ENCODE data around the gene SH2B2.

Gene SH2B2

GRCh38 chr7:102268635-102269034 lies 18.0 kb upstream of the SH2B2 start:
- no peak for DNase-seq

GRCh38 chr7:102270178-102270887 lies 16.3 kb upstream of the SH2B2 start:
- no peak for DNase-seq

- no peak for DNase-seq
These were observed 15.4 kb upstream of the SH2B2 start for GRCh38 chr7:102271158-102271798.

GRCh38 chr7:102272075-102272916 lies 14.4 kb upstream of the SH2B2 start:
- peak in 1 of 2 experiments; percentile 48 for DNase-seq

DNA sequence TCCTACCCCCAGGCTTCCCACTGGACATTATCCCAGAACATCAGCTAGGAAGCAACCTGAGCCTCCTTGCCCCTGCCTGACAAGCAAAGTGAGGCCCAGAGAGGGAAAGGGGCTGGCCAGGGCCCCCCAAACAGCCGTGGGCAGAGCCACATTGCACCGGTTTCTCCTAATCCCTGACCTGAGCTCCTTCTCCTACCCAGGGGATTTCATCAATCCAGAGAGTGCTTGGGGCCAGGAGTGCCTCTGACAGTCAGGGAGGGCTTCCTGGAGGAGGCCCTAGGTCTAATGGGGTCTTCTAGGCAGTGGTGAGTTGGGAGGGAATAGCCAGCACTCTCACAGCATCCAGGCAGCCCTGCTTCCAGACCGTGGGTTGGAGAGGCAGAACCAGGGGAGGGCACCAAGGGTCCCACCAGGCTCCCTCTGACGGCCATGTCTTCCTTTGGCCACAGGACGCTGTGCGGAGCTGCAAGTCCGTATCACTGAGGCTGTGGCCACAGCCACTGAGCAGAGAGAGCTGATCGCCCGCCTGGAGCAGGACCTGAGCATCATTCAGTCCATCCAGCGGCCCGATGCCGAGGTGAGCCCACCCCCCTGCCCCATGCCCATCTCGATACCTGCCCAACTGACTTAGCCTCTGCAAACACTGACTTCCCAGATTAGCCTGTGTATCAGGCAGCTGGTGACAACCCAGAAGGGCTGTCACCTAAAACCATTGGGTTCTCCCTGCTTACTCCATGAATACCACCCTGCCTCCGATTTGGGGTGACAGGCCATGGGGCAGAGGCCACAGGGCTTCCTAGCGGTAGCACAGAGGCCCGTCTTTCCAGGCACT lies 13.5 kb upstream of the SH2B2 start:
- DNase-seq: no peak

DNA sequence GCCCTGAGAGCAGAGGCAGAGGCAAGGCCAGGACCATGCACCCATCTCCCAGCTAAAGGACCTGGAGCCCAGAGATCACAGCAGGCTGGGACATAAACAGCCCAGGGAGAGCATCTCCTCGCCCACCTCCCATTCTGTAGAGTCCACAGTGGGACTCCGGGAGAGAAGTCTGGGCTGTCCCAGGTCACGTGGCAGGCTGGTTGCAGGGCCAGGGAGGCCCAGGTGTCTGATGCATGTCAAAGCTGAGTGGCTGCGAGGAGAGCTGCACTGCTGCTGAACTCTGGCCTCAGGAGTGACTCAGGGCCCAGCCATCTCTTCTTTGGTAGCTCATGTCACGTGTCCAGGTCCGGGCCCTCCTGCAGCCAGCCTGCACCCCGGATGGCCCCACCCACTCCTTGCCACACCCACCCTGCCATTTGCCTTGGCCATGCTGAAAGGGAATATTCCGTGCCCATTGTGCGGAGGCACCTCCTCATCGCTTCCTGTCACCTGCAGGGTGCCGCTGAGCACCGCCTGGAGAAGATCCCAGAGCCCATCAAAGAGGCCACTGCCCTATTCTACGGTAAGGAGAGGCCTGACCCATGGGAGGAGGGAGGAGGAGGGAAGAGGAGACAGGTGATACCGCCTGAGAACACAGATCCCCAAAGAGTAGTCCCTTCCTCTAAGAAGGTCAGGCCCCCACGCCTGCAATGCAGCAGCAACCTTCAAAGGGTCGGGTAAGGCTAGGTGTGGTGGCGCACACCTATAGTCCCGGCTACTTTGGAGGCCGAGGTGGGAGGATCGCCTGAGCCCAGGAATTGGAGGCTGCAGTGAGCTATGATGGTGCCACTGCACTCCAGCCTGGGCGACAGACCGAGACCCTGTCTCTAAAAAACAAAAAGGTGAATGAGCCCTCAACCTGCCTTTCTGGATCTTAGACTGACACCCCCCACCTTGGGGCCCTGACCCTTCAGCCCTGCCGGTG lies 12.6 kb upstream of the SH2B2 start:
- DNase-seq: peak; percentile 67 to 85

- no peak for DNase-seq
These were observed 11.5 kb upstream of the SH2B2 start for GRCh38 chr7:102275123-102275703.

DNA sequence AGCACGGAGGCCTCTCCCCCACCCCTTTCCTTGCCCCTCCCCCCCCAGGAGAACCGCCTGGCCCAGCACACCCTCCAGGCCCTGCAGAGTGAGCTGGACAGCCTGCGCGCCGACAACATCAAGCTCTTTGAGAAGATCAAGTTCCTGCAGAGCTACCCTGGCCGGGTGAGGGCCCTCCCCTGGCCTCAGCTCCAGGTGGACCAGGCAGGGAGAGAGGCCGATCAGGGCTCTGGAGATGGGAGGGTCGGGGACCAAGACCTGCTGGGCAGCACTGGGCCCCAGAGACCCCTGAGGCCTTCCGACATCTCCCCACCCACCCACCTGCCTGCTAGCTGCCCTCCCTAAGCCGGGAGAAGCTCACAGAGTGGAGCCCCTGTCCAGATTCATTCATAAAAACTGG lies 8.8 kb upstream of the SH2B2 start:
- DNase-seq: no peak

DNA sequence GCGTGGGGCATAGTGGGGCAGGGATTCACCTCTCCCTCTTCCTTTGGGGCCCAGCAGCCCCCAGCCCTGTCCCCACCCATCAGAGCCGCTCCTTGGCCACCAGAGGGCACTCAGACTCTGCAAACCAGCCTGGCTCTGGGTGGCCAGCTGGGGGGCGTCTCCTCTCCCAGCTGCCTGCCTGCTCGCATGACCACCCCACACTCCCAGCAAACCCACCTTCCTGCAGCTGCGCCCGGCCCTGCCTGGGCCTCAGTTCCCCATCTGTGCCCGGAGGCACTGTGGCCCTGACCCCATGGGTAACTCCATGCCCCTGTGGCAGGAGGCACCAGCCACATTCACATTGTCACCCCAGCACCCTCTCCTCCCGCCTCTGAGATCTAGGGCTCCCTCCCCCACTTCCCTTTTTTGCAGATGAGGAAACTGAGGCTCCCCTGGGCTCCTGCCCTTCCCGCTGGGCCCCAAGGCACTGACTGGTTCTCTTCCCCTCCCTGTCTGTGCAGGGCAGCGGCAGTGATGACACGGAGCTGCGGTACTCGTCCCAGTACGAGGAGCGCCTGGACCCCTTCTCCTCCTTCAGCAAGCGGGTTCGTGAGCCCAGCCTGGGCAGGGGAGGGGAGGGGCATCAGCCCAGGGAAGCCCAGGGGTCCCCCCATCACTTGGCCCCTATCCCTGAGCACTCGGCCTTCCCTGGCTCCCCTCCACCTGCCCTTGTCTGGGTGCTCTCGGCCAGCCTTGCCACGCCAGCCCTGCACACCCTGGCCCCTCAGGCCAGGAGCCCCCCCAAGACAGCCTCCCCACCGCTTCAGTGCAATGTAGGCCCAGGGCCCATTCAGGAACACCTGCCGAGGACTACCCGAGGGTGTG lies 6.9 kb upstream of the SH2B2 start:
- peak in 1 of 2 experiments; percentile 32 for DNase-seq

DNA sequence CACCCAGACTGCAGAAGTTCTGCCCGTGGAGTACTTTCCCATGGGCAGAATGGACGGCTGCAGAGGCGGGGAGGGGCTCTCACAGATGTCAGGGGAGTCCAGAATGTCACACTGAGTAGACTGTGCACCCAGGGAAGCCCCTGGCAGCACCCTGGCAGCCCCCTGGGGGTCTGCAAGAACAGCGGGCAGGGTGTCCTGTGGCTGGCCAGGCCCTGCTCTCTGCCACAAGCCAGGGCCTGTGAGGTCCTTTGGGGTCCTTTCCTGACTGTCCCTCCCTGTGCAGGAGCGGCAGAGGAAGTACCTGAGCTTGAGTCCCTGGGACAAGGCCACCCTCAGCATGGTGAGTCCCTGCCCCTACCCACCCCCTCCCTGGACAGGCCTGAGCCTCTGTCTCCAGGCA lies 6.1 kb upstream of the SH2B2 start:
- DNase-seq: no peak

- no peak for DNase-seq
These were observed 4.9 kb upstream of the SH2B2 start for GRCh38 chr7:102281785-102282184.

GRCh38 chr7:102282465-102283362 lies 4.0 kb upstream of the SH2B2 start:
- DNase-seq: no peak

GRCh38 chr7:102283477-102284189 lies 3.0 kb upstream of the SH2B2 start:
- DNase-seq: no peak

GRCh38 chr7:102284399-102284798 lies 2.3 kb upstream of the SH2B2 start:
- no peak for DNase-seq

GRCh38 chr7:102284891-102285539 lies 1.7 kb upstream of the SH2B2 start:
- no peak for DNase-seq

- no peak for DNase-seq
These were observed 980 bp upstream of the SH2B2 start for GRCh38 chr7:102285540-102286236.
